Activated B cell treated with CpG ODN at 0.5 μM for 24 hours (primary cell): Measurements from ENCODE around the gene TRPC5OS. TPM values are rescaled to one million over a fixed set of nuclear protein-coding genes. Genes with fewer than 3 reads are reported as not detected.

Experiments used
- ATAC-seq: fragments of 200-7000 bp; cut with Tn5 transposase; one replicate; pipeline ENCODE4 v1.10.0; 2021; ENCODE audit warnings: low read depth, mild to moderate bottlenecking, moderate library complexity
- CTCF ChIA-PET: fragments of 350-600 bp; sonication (Branson Sonifier 250); formaldehyde crosslinking; loops from one replicate; lab custom pipeline; 2021; ENCODE audit warnings: antibody characterized with exemption; lab: Charles Lee
- POLR2A ChIA-PET: fragments of 350-600 bp; sonication (Branson Sonifier 250); formaldehyde crosslinking; loops from one replicate; lab custom pipeline; 2021; ENCODE audit warnings: antibody characterized with exemption; lab: Charles Lee
- DNase-seq: peaks from one replicate; pipeline ENCODE4 v3.0.0; 2022
- H3K27ac Mint-ChIP-seq: one replicate; pipeline ENCODE4 v1.8.0; 2020; ENCODE audit warnings: mixed read lengths
- H3K27me3 Mint-ChIP-seq: one replicate; pipeline ENCODE4 v1.8.0; 2021; ENCODE audit warnings: mixed read lengths
- H3K36me3 Mint-ChIP-seq: one replicate; pipeline ENCODE4 v1.8.0; 2021; ENCODE audit warnings: low read depth, mixed read lengths
- H3K4me1 Mint-ChIP-seq: one replicate; pipeline ENCODE4 v1.8.0; 2021; ENCODE audit warnings: mixed read lengths
- H3K4me3 Mint-ChIP-seq: one replicate; pipeline ENCODE4 v1.8.0; 2020; ENCODE audit warnings: mild to moderate bottlenecking, mixed read lengths
- H3K9me3 Mint-ChIP-seq: one replicate; pipeline ENCODE4 v1.8.0; 2020; ENCODE audit warnings: mixed read lengths
- CTCF ChIP-seq: fragments of 200-600 bp; IDR thresholded peaks from one replicate; pipeline ENCODE4 v1.8.0; 2022; ENCODE audit warnings: antibody characterized with exemption, mild to moderate bottlenecking
- intact Hi-C: fragments of 100-400 bp; cut with micrococcal nuclease; formaldehyde crosslinking; loops from one replicate; pipeline ENCODE4 v1.15.1; 2024
- total RNA-seq: library from RNA; stranded (reverse); gene quantifications from 2 replicates; pipeline ENCODE4 v1.2.3, GENCODE V29; 2022

Gene TRPC5OS
- total RNA-seq, 1 donor from 2014 or later, result not detected

- ChIA-PET POLR2A (no interaction called here), CTCF (no interaction called here)
- Mint-ChIP-seq H3K9me3 (no peaks in the 10 kb centered on the region), H3K27me3 (no peaks in the 10 kb centered on the region), H3K4me1 (no peaks in the 10 kb centered on the region), H3K4me3 (no peak overlapping the region), H3K36me3 (no peaks in the 10 kb centered on the region), H3K27ac (no peak overlapping the region)
- TF ChIP-seq CTCF, result no peak
- DNase-seq, result no peak
- intact Hi-C loops, result no loop called here
- no peak for ATAC-seq
Measured at GRCh38 chrX:111847491-111848133, 28.4 kb upstream of the TRPC5OS start.

- Mint-ChIP-seq H3K9me3 (no peaks in the 10 kb centered on the region), H3K27me3 (no peaks in the 10 kb centered on the region), H3K4me3 (no peak overlapping the region), H3K27ac (no peak overlapping the region), H3K36me3 (no peaks in the 10 kb centered on the region), H3K4me1 (no peaks in the 10 kb centered on the region)
- POLR2A ChIA-PET, result no interaction called here
- CTCF ChIA-PET, result no interaction called here
- intact Hi-C loops, result no loop called here
- DNase-seq (no peak), ATAC-seq (no peak)
- TF ChIP-seq CTCF, result no peak
Measured at GRCh38 chrX:111848541-111848940, 27.4 kb upstream of the TRPC5OS start.

GRCh38 chrX:111850975-111851374 is 25.0 kb upstream of the TRPC5OS start:
- DNase-seq (no peak), ATAC-seq (no peak)
- Mint-ChIP-seq H3K36me3 (no peaks in the 10 kb centered on the region), H3K27ac (no peak overlapping the region), H3K4me1 (no peaks in the 10 kb centered on the region), H3K27me3 (no peaks in the 10 kb centered on the region), H3K4me3 (no peak overlapping the region), H3K9me3 (no peaks in the 10 kb centered on the region)
- TF ChIP-seq CTCF, result no peak
- POLR2A ChIA-PET, result no interaction called here
- CTCF ChIA-PET, result no interaction called here
- intact Hi-C loops, result no loop called here

- DNase-seq (no peak), ATAC-seq (no peak)
- intact Hi-C loops, result no loop called here
- Mint-ChIP-seq H3K4me3 (no peak overlapping the region), H3K27me3 (no peaks in the 10 kb centered on the region), H3K9me3 (no peaks in the 10 kb centered on the region), H3K36me3 (no peaks in the 10 kb centered on the region), H3K4me1 (no peaks in the 10 kb centered on the region), H3K27ac (no peak overlapping the region)
- CTCF ChIA-PET, result no interaction called here
- POLR2A ChIA-PET, result no interaction called here
- TF ChIP-seq CTCF, result no peak
Measured at GRCh38 chrX:111854556-111855490, 21.2 kb upstream of the TRPC5OS start.

- intact Hi-C loops, result no loop called here
- Mint-ChIP-seq H3K27me3 (no peaks in the 10 kb centered on the region), H3K36me3 (no peaks in the 10 kb centered on the region), H3K9me3 (no peaks in the 10 kb centered on the region), H3K27ac (no peak overlapping the region), H3K4me3 (no peak overlapping the region), H3K4me1 (no peaks in the 10 kb centered on the region)
- ChIA-PET POLR2A (no interaction called here), CTCF (no interaction called here)
- DNase-seq (no peak), ATAC-seq (no peak)
- TF ChIP-seq CTCF, result no peak
Measured at GRCh38 chrX:111857534-111858060, 18.4 kb upstream of the TRPC5OS start.
